Mucosa of gallbladder (tissue), 1 donor: ENCODE measurements around the gene SS18L1. TPM values are rescaled to one million over a fixed set of nuclear protein-coding genes. Genes with fewer than 3 reads are reported as not detected.

Source experiments
- DNase-seq: peaks from one replicate; pipeline ENCODE4 v3.0.0-alpha.2; 2020; ENCODE audit warnings: low spot score
- total RNA-seq: library from RNA; stranded (reverse); gene quantifications from one replicate; pipeline ENCODE4 v1.2.1, GENCODE V29; 2021
- donor health status: DM: no; HTN: no; CAD: no.

SS18L1 gene
- total RNA-seq, 1 donor from 2014 or later, result 14.2 TPM

- DNase-seq, result no peak
These were observed 30.6 kb downstream of the SS18L1 start for GRCh38 chr20:62174021-62174804.

- DNase-seq, result no peak
These were observed 31.5 kb downstream of the SS18L1 start for GRCh38 chr20:62174870-62175624.

- DNase-seq, result no peak
These were observed 32.1 kb downstream of the SS18L1 start for GRCh38 chr20:62175711-62176110.

- no peak for DNase-seq
These were observed 33.3 kb downstream of the SS18L1 start for GRCh38 chr20:62176866-62177265.

- DNase-seq, result no peak
These were observed 33.7 kb downstream of the SS18L1 start for GRCh38 chr20:62177307-62177706.

- no peak for DNase-seq
These were observed 35.0 kb downstream of the SS18L1 start for GRCh38 chr20:62178316-62179161.

GRCh38 chr20:62179162-62179504 lies 35.6 kb downstream of the SS18L1 start:
- DNase-seq, result no peak

DNA sequence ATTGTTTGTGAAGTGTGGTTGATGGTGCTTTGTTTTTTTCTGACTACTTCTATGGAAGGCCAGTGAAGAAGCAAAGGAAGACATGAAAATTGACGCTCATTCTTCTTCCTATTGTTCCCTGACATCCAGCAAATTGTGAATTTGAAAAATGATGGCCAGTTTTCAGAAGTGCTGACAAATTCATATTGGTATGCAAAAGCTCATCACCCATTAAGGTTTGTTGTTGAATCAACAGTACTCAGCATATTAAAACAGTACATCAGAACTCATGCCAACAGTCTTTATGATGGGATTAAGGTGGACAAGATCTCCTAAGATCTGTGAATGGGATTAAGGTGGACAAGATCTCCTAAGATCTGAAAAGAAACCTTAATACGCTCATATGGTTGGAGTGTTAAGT lies 38.2 kb downstream of the SS18L1 start:
- DNase-seq, result no peak

DNA sequence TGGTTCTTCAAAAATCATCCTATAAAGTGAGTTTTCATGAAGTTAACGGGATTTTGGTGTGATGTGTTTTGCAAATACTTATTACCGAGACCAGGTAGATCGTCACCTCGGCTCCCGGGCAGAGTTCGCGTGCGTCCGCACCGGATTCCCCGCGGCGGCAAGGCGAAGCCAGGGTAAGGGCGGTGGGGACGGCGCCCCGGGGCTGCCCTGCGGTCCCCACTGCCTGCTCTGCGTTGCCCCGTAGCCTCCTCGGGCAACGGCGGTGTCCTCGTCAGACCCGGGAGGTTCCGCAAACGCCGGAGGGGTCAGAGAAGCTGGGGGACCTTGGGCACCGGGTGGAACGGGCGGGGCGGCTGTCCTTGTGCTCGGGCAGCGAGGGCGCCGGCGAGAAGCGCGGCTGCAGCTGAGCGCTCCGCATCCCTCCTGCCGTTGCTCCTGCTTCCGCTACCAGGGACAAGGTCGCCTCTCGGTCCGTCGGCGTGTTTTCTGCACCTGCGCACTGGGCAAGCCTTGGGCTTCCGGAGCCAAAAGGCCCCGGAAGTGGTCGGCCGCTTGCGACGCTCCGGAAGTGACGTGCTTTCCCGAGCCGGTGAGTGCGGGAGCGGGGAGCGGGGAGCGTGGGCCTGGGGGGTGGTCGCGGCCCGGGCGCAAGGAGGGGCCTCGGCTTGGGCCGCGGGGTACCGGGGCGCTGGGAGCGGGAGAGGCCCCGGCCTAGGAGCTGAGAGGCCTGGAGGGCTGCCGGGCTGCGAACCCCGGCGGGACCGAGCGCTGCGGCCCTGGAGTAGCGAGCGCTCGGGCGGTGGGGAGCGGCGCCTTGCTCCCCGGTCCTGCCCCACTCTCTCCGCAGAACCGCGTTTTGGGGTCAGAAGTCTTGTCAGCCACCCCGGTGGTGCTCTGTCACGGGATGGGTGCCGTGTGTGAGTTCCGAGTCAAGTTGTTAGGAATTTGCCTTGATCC lies 39.2 kb downstream of the SS18L1 start, which contains the start of gene MTG2:
TSS of gene MTG2 (plus strand) at position 560 of the 957 bp plus-strand sequence. CDS start 10,393 bp downstream, outside the sequence.
- peak; percentile 95 for DNase-seq

DNA sequence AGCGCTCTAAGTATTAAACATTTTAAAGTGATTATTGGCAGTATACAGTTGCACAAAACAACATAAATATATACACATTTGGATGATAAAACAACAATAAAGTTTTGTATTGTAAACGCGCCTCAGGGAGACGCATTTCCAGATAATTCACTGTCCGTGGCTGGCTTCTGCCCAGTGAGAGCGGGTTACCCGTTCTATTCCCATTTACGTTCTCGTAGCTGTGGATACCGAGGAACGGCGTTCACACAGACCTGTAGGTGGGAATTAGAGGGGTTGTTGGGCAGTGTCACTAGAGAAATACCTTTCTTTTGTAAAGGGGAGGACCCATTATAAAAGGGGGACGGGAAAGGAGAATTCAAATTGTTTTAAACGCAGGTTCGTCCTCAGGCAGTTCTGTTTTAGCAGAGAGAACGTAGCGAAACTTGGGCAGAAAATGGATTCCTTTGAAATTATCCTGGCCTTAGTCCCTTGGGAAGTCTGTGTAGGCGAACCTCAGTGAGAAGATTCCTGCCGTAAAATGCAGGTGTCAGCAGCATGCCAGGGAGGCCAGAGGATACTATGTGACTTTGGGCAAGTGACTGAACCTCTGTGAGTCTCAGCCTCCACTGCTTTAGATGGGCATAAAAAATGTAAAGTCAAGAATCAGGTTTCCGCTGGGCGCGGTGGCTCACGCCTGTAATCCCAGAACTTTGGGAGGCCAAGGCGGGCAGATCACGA lies 40.0 kb downstream of the SS18L1 start:
- no peak for DNase-seq

GRCh38 chr20:62186096-62186426 lies 42.5 kb downstream of the SS18L1 start:
- no peak for DNase-seq

DNA sequence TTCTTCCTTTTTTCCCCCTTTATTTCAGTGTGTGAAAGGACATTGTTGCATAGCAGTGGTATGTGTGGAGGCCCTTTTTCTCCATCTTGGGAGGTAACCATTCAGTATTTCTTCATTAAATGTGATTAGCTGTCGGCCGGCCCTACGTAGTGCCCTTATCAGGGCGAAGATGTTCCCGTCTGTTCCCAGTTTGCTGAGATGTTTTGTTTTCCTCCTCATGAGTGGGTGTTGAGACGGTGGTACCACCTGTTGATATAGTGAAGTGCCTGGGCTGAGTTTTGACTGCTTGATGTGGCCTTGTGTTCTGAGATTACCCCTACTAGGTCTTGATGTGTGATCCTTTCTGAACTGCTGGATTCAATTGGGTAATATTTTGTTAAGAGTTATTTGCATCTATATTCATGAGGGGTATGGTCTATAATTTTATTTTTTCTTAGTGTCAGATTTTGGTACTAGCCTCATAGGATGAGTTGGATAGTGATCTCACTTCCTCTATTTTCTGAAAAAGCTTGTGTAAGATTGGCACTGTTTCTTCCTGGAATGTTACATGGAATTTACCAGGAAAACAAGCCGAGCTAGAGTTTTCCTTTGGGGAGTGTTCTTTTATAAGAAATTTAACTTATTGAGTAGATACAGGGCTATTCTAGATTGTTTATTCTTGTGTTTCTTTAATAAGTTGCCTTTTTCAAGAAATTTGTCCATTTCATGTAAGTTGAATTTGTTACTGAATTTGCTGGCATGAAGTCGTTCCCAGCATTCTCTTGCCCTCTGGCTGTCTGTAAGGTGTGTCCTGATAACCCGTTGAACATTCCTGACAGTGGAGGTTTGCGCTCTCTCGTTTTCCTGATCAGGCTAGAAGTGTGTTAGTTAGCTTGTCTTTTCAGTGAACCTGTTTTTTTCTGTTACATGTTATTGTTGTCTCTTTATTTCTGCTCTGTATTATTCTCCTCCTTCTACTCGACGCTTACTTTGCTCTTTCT lies 43.6 kb downstream of the SS18L1 start:
- no peak for DNase-seq

DNA sequence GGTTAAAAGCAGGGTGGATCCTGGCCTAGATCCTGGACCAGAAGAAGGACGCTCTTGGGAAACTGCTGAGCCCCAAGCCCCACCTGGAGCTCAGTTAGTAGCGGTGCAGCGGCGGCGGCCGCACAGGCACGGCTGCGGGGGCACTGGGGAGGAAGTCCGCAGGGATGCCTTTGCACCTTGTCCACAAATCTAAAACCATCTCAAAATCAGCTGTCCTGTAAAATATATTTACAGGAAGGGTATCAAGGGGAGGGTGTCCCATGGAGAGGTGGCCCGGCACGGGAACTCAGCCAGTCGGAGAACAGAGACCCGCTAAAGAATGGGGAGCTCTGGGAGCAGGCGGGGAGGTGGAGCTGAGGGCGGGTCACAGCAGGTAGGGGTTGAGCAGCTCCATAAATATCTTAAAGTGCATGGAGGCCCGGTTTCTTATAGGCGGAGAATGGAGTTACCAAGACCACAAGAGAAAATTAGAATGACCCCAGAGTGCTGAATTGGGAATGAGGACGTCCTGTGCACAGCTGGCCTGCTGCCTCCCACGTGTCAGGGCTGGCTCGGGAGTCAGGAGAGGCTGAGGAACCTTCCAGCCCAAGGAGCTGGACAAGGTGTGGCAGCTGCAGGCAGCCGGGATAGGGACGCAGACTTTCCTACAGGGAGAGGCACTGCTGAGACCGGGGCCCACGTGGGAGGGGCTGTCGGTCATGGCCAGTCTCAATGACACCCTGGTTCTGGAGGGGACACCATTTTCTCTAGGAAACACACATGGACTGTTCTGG lies 47.3 kb downstream of the SS18L1 start:
- no peak for DNase-seq

GRCh38 chr20:62191781-62192559 lies 48.4 kb downstream of the SS18L1 start:
- DNase-seq, result no peak

- DNase-seq, result no peak
These were observed 49.1 kb downstream of the SS18L1 start for GRCh38 chr20:62192635-62193034.

DNA sequence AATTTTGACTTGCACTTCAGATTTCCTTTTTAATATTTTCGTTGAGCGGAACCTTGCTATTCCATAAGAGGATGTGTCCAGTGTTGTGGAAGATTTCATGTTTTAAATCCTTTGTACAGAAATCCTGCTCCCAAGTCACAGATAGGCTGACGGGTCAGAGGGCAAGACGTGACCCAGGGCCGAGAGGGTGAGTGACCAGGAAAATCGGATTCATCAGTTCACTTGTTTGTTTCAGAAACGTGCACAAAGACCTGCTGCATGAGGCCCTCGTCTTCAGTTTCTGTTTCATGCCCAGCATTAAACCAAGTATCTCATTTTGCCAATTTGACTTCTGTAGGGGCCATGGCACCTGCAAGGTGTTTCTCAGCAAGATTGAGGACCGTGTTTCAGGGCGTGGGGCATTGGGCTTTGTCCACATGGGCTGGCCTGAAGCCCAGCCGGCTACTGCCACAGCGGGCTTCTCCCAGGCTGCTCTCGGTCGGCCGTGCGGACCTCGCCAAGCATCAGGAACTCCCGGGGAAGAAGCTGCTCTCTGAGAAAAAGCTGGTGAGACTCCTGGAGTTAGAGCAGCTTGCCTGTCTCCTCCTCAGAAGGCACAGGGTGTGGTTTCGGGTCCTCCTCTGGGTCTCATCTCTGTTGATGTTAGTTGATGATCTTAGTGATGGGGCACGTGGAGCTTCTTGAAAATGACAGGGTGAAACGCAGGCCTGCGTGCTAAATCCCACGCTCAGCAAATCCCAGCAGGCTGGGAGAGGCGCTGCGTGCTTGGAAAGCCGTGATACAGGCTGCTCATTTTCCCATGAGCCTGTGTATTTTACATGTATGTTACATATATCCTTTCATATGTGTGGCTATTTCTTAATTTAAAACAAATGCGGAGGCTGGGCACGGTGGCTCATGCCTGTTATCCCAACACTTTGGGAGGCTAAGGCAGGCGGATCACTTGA lies 49.8 kb downstream of the SS18L1 start:
- no peak for DNase-seq

DNA sequence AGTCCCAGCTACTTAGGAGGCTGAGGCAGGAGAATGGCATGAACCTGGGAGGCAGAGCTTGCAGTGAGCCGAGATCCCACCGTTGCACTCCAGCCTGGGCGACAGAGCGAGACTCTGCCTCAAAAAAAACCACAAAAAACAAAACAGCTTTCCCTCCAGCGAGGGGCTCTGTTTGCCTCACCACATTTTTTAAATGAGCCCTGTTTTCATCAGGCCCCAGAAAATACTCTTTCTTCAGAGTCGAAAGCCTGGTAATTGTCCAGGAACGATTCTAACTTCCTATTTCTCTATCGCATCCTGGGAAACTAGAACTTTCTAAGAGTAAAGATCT lies 51.5 kb downstream of the SS18L1 start:
- no peak for DNase-seq
